OCI-LY7 (cell line): Measurements from ENCODE around the gene ZNF490.

Source experiments
- CTCF ChIP-seq: fragments of 200-600 bp; sonication (generic); conservative IDR thresholded peaks from 2 replicates; pipeline ENCODE4 v1.5.1; 2014; ENCODE audit warnings: mild to moderate bottlenecking, antibody characterized with exemption, low read length, moderate library complexity, mixed read lengths
- EZH2phosphoT487 ChIP-seq: fragments of 200-600 bp; sonication (generic); IDR thresholded peaks from 2 replicates; pipeline ENCODE4 v1.6.1; 2018; ENCODE audit warnings: low read depth, borderline replicate concordance, mild to moderate bottlenecking, mixed run types, antibody characterized with exemption, low read length, moderate library complexity, mixed read lengths

GRCh38 chr19:12546903-12547302 lies 63.7 kb downstream of the ZNF490 start:
- TF ChIP-seq CTCF (no peak), EZH2phosphoT487 (no peak)
